Adipocyte (in vitro differentiated cells): ENCODE measurements around the gene ZBTB42.

Experiments used
- DNase-seq: peaks from one replicate; pipeline ENCODE4 v3.0.0-alpha.2; 2015; ENCODE audit warnings: low read depth
- H3K27me3 ChIP-seq: replicated peaks from 2 replicates; pipeline ENCODE4 v1.7.0; 2013; ENCODE audit warnings: mild to moderate bottlenecking, low read length, moderate library complexity; ENCODE audit not compliant: control insufficient read depth, insufficient read depth
- H3K36me3 ChIP-seq: 2 replicates; pipeline ENCODE4 v1.7.0; 2013; ENCODE audit warnings: low read length, mild to moderate bottlenecking, moderate library complexity; ENCODE audit not compliant: control insufficient read depth, insufficient read depth, severe bottlenecking
- H3K4me1 ChIP-seq: 2 replicates; pipeline ENCODE4 v1.7.0; 2013; ENCODE audit warnings: mild to moderate bottlenecking, low read length, moderate library complexity; ENCODE audit not compliant: control insufficient read depth, insufficient read depth
- H3K4me3 ChIP-seq: 2 replicates; pipeline ENCODE4 v1.7.0; 2013; ENCODE audit warnings: mild to moderate bottlenecking, low read length, moderate library complexity
- H3K9ac ChIP-seq: 2 replicates; pipeline ENCODE4 v1.7.0; 2013; ENCODE audit warnings: mild to moderate bottlenecking, low read length, moderate library complexity
- H3K9me3 ChIP-seq: 2 replicates; pipeline ENCODE4 v1.7.0; 2013; ENCODE audit warnings: mild to moderate bottlenecking, low read length, moderate library complexity; ENCODE audit not compliant: control insufficient read depth

ZBTB42 gene

DNA sequence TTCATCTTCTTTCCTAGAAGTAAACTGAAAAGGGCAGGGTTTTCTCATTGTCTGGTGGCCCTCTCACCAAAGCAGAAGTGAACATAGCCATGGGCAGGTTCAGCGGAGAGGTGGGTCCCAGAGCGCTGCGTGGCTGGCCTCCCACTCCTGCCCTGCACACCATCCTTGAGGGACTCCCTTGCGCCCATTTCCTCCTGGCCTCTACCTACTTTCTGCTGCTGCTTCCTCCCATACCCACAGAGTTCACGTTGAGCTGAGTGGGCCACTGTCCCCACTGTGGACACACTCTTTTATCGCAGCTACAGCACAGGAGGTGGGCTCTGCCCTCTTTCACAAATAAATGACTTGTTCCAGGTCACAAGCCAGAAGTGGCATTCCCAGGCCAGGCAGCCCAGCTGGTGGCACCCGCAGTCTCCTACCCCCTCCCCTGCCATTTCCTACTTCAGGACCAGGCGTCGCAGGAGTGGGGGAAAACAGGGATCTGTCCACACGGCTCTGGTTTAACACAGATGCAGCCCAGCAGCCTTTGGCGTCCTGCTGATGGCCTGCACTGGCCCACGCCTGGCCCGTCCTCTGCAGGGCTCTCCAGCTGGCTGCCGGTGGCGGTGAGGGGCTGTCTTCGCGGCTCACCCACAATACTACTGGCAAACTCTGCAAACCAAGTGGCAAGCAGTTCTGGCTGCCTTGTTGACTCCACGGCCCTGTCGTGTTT lies 43.1 kb upstream of the ZBTB42 start:
- H3K27me3 ChIP-seq, result no peaks in the 10 kb centered on the region
- H3K9me3 ChIP-seq, result no peaks in the 10 kb centered on the region
- H3K4me1 ChIP-seq, result peaks cover 15% of the 10 kb centered on the region
- H3K4me3 ChIP-seq, result no peak overlapping the region
- peaks cover 42% of the 10 kb centered on the region for H3K36me3 ChIP-seq
- no peak overlapping the region for H3K9ac ChIP-seq
- no peak for DNase-seq

DNA sequence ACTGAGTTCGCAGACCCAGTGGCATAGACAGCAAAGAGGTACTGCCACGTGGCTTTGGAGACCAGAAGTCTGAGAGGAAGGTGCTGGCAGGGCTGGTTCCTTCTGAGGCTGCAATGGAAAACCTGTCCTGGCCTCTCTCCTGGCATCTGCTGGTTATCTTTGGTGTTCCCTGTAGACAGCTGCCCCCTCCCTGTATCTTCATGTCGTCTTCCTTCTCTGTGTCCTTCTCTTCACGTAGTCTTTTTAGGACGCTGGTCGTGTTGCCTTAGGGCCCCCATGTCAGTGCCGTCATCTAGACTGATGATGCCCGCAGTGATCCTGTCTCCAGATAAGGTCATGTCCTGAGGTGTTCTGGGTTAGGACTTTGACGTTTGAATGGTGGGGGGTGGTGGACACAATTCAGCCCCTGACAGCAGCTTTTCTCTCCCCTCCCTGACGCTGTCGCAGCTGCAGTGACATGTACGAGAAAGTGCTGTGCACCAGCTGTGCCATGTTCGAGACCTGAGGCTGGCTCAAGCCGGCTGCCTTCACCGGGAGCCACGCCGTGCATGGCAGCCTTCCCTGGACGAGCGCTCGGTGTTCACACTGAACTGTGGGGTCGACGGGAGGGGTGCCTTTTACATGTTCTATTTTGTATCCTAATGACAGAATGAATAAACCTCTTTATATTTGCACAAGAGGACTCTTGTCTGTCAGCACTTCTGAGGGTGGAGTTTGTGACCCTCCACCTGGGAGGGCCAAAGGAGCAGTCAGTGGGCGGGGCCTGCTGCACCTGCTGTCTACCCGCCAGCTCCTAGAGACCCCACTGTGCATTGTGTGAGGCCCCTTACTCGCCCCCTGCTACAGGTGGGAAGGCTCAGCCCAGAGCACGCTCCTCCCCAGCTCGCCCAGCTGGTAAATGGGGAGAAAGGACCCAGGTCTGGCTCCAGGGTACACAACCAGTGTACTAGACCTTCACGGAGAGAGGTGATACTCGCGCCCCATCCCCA lies 41.6 kb upstream of the ZBTB42 start:
- Histone ChIP-seq H3K9ac (no peak overlapping the region), H3K36me3 (peaks cover 42% of the 10 kb centered on the region), H3K4me1 (peaks cover 8% of the 10 kb centered on the region), H3K9me3 (no peaks in the 10 kb centered on the region), H3K27me3 (no peaks in the 10 kb centered on the region), H3K4me3 (no peak overlapping the region)
- DNase-seq, result no peak

DNA sequence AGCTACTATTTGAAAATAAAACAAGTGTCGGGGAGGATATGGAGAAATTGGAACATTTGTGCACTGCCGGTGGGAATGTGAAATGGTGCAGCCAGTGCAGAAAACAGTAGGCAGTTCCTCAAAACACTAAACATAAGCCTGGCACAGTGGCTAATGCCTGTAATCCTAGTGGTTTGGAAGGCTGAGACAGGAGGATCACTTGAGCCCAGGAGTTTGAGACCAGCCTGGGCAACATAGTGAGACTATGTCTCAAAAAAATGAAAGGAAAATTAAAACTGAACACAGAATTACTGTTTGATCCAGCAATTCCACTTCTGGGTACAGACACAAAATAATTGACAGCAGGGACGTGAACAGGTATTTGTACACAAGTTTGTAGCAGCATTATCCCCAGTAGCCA lies 35.4 kb upstream of the ZBTB42 start:
- H3K27me3 ChIP-seq, result no peaks in the 10 kb centered on the region
- no peak overlapping the region for H3K4me3 ChIP-seq
- no peak overlapping the region for H3K9ac ChIP-seq
- H3K4me1 ChIP-seq, result peaks cover 6% of the 10 kb centered on the region
- no peaks in the 10 kb centered on the region for H3K36me3 ChIP-seq
- peaks cover 7% of the 10 kb centered on the region for H3K9me3 ChIP-seq
- DNase-seq, result no peak

DNA sequence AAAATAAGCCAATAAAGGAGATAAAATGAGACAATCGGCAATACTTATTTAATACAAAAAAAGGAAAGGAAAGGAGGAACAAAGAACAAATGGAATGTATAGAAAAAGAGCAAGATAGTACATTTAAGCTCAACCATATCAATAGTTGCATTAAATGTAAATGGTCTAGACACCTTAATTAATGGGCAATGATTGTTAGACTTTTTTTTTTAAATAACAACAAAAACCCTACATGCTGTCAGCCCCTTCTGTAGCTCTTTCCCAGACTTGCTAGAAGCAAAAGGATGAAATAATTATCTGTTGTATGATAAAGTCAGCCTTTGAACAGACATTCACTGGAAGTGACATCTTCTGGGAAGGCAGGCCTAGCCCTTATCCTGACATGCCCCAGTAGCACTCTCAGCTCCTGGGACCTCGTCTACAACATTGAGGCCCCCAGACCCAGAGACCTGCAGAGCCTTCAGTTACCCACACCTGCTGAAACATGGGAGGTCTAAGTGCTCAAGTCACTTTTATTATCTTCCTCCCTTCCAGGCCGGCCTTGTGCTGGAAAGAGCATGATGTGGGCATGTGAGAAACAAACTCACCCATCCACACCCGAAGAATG lies 34.5 kb upstream of the ZBTB42 start:
- no peaks in the 10 kb centered on the region for H3K27me3 ChIP-seq
- H3K9ac ChIP-seq, result no peak overlapping the region
- H3K4me1 ChIP-seq, result peaks cover 6% of the 10 kb centered on the region
- H3K36me3 ChIP-seq, result peaks cover 7% of the 10 kb centered on the region
- no peak for DNase-seq
- no peak overlapping the region for H3K4me3 ChIP-seq
- peaks cover 7% of the 10 kb centered on the region for H3K9me3 ChIP-seq

DNA sequence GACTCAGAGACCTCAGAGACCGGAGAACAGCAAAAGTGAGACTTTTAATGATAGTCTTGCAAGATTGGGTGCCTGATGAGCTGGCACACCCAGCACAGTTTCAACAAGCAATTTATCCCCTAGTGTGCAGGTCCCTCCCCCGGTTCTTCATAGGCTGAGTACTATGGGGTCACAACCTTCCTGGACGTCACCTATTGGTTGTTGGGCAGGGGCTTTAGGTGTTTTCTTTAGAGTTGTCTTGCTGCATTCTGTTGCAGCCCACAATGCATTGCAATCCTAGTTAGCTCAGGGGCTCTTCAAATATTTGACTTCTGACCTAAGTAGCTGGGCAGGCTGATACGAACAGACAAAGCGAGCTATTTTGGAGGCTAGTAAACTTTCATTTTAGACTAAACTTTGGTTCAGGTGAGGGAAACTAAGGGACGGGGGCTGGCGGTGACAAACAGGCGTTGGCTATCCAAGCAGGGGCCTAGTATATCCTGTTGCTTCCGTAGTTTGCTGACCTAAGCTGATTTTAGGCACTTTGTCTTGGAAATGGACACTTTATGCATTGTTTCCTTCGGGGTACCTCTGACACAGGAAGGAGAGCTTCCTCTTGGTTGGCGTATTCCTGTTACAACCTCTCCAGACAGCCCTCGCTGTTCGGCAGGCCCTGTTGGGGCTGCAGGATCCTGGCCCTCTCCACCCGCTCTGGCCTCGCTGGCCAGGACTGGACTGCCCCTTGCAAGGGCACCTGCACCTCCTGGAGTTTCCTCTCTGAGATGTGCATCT lies 33.9 kb upstream of the ZBTB42 start:
- H3K4me3 ChIP-seq, result no peak overlapping the region
- H3K36me3 ChIP-seq, result peaks cover 14% of the 10 kb centered on the region
- no peak overlapping the region for H3K9ac ChIP-seq
- H3K27me3 ChIP-seq, result no peaks in the 10 kb centered on the region
- peaks cover 6% of the 10 kb centered on the region for H3K4me1 ChIP-seq
- no peak for DNase-seq
- peaks cover 7% of the 10 kb centered on the region for H3K9me3 ChIP-seq

DNA sequence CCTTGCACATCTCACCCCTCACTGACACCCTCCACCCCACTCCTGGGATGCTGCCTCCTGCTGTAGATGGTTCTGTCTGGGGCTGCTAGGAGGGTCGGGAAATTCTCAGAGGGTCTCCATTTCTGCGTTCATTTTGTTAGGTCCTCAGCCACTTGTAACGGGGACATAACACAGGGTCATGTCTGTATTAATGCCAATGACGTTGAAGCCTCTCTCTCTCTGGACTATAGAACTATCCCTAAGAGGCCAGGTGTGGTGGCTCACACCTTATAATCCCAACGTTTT lies 33.3 kb upstream of the ZBTB42 start:
- no peaks in the 10 kb centered on the region for H3K27me3 ChIP-seq
- no peak for DNase-seq
- H3K4me1 ChIP-seq, result peaks cover 6% of the 10 kb centered on the region
- H3K9ac ChIP-seq, result no peak overlapping the region
- peaks cover 19% of the 10 kb centered on the region for H3K36me3 ChIP-seq
- H3K9me3 ChIP-seq, result peaks cover 7% of the 10 kb centered on the region
- no peak overlapping the region for H3K4me3 ChIP-seq

DNA sequence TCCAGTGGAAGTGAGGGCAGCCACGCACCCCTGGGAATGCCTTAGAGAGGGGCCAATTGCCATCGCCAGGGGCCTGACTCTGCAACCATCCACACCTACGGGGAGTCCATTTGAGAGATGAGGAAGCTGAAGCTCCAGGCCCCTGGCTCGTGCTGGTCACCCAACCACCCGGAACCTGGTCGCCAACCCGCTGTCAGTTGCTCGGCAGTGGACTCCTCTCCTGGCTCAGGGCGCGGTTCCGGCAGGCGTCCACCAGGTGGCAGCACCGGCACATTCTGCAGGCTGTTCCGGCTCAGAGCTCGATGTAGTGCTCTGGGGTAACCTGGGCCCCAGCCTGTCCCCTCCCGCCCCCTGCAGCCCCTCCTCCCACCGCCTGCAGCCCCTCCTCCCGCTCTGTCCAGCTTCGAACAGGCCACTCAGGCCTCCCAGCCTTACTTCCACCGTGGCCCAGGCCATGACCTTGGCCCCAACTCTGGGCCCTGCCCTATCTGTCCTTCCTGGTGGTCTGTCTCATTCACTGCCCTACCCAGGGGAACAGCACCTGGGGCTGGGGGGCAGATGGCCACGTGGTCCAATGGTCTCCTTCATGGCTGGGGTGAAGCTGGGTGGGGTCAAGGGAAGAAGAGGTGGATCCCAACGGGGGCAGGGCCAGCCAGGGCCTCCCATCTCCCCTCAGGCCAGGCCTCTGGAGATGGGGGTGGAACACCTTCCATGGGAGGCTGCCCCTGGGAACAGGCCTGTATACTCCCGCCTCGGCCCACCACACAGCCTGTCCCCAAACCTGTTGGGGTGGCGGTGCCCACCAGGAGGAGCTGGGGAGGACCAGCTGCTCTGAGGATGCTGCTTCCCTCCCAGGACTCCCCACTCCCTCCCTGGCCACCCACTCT lies 32.2 kb upstream of the ZBTB42 start:
- H3K9me3 ChIP-seq, result peaks cover 7% of the 10 kb centered on the region
- H3K36me3 ChIP-seq, result peaks cover 29% of the 10 kb centered on the region
- DNase-seq, result peak; percentile 93
- no peaks in the 10 kb centered on the region for H3K27me3 ChIP-seq
- H3K9ac ChIP-seq, result peak overlapping the region; percentile 23
- H3K4me3 ChIP-seq, result no peak overlapping the region
- H3K4me1 ChIP-seq, result peaks cover 6% of the 10 kb centered on the region

DNA sequence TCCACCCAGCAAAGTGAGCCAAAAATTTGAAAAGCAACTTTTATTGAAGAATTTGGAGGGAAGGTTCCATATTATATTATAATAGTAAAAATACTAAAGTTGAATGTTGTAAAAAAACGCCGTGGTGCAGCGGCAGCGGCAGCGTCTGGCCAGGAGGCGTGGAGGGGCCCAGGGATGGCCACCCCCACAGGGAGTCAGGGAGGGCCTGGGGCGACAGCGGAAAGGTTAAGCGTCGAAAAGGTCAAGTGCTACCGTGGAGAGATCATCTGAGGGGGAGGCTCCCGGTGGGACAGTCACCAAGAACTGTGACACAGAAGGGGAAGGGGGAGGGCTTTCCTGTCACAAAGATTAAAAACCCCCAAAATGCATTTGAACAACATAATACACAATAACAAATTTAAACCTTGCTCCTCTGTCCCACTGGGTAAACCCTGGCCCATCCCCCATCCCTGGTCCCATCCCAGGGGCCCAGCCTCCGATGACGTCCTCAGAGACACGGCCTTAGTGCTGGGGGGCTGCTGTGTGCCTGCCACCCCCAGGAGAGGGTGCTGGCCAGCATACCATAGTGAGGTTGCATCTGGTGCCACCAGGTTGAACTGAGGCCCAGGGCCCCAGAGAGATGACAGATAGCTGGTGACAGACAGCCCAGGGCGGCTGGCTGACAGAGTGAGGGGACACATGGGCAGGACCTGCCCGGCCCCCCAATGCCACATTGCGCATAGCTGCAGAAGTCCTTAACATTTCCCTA lies 31.4 kb upstream of the ZBTB42 start:
- peaks cover 32% of the 10 kb centered on the region for H3K36me3 ChIP-seq
- H3K27me3 ChIP-seq, result no peaks in the 10 kb centered on the region
- peaks cover 6% of the 10 kb centered on the region for H3K4me1 ChIP-seq
- no peak overlapping the region for H3K9ac ChIP-seq
- peaks cover 7% of the 10 kb centered on the region for H3K9me3 ChIP-seq
- no peak for DNase-seq
- no peak overlapping the region for H3K4me3 ChIP-seq

DNA sequence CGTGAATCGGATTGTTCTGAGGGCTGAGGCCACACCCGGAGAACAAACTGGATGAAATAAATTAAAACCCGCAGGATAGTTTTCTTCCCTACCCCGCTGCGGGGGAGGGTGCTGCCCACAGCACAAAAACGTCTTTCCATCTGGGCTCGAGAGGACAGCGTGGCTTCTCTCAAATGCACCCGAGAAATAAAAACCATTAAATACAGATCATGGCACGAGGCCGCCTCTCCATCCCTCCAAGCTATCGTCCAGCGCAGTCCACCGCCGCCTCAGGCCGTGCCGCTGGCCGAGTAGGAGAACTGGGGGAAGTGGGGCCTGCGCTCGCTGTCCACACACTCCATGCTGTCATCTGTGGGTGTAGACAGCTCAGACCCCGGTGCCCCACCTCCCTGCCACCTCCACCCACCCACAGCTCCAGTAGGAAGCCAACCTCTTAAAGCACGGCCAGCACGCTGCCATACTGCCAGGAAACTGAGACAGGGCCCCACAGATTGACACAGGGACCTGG lies 30.8 kb upstream of the ZBTB42 start:
- peaks cover 7% of the 10 kb centered on the region for H3K9me3 ChIP-seq
- no peaks in the 10 kb centered on the region for H3K27me3 ChIP-seq
- peaks cover 33% of the 10 kb centered on the region for H3K36me3 ChIP-seq
- H3K4me3 ChIP-seq, result no peak overlapping the region
- no peak overlapping the region for H3K9ac ChIP-seq
- no peak for DNase-seq
- H3K4me1 ChIP-seq, result peaks cover 6% of the 10 kb centered on the region

DNA sequence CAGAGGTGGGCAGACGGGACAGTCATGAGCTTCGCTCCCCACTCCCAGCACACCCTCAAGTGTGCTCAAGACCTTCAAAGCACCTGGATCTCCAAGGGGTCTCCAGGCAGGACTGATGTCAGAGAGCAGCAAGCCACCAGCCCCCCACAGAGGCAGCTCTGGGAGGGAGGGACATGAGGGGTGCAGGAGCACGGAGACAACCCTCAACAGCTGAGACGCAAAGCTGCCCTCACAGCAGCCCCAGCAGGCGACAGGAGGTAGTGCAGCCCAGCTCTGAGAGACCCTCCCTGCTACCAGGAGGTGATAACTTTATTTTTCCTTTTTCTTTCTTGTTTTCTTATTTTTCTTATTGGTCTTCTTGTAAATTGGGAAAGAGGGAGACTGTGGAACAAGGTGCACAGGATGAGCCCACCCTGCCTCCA lies 30.0 kb upstream of the ZBTB42 start:
- DNase-seq, result no peak
- Histone ChIP-seq H3K4me1 (peaks cover 6% of the 10 kb centered on the region), H3K9me3 (peaks cover 6% of the 10 kb centered on the region), H3K36me3 (peaks cover 40% of the 10 kb centered on the region), H3K4me3 (no peak overlapping the region), H3K9ac (no peak overlapping the region), H3K27me3 (no peaks in the 10 kb centered on the region)
